Measurements from ENCODE around the gene ERO1A.

The ERO1A gene

GRCh38 chr14:52700701-52701172 lies 5.4 kb upstream of the ERO1A start:
- TF ChIP-seq, protein P1, sequence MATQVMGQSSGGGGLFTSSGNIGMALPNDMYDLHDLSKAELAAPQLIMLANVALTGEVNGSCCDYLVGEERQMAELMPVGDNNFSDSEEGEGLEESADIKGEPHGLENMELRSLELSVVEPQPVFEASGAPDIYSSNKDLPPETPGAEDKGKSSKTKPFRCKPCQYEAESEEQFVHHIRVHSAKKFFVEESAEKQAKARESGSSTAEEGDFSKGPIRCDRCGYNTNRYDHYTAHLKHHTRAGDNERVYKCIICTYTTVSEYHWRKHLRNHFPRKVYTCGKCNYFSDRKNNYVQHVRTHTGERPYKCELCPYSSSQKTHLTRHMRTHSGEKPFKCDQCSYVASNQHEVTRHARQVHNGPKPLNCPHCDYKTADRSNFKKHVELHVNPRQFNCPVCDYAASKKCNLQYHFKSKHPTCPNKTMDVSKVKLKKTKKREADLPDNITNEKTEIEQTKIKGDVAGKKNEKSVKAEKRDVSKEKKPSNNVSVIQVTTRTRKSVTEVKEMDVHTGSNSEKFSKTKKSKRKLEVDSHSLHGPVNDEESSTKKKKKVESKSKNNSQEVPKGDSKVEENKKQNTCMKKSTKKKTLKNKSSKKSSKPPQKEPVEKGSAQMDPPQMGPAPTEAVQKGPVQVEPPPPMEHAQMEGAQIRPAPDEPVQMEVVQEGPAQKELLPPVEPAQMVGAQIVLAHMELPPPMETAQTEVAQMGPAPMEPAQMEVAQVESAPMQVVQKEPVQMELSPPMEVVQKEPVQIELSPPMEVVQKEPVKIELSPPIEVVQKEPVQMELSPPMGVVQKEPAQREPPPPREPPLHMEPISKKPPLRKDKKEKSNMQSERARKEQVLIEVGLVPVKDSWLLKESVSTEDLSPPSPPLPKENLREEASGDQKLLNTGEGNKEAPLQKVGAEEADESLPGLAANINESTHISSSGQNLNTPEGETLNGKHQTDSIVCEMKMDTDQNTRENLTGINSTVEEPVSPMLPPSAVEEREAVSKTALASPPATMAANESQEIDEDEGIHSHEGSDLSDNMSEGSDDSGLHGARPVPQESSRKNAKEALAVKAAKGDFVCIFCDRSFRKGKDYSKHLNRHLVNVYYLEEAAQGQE (IDR thresholded peaks at IDR 0.05; ENCODE audit: low read depth): no peak
- TF ChIP-seq NFIC (IDR thresholded peaks at IDR 0.05) (no peak; the same call in 1 of the 2 replicates), EP300 (IDR thresholded peaks at IDR 0.05; ENCODE audit: borderline replicate concordance) (no peak), ZBTB7A (IDR thresholded peaks at IDR 0.05; ENCODE audit: low read depth) (no peak), CEBPB (IDR thresholded peaks at IDR 0.05) (no peak), TAF1 (IDR thresholded peaks at IDR 0.05; ENCODE audit: low read depth) (no peak), RAD21 (IDR thresholded peaks at IDR 0.05; ENCODE audit: low read depth) (no peak), TEAD4 (IDR thresholded peaks at IDR 0.05) (no peak), CREB1 (IDR thresholded peaks at IDR 0.05; ENCODE audit: low read depth) (no peak), USF1 (IDR thresholded peaks at IDR 0.05) (no peak), YY1 (IDR thresholded peaks at IDR 0.05; ENCODE audit: low read depth) (no peak), FOXM1 (IDR thresholded peaks at IDR 0.05; ENCODE audit: borderline replicate concordance, low read depth) (no peak), TCF12 (IDR thresholded peaks at IDR 0.05; ENCODE audit: low read depth) (no peak; the same call in 1 of the 2 replicates), EGR1 (IDR thresholded peaks at IDR 0.05) (no peak)
- TF ChIP-seq, protein P2, sequence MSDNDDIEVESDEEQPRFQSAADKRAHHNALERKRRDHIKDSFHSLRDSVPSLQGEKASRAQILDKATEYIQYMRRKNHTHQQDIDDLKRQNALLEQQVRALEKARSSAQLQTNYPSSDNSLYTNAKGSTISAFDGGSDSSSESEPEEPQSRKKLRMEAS (IDR thresholded peaks at IDR 0.05): no peak

DNA sequence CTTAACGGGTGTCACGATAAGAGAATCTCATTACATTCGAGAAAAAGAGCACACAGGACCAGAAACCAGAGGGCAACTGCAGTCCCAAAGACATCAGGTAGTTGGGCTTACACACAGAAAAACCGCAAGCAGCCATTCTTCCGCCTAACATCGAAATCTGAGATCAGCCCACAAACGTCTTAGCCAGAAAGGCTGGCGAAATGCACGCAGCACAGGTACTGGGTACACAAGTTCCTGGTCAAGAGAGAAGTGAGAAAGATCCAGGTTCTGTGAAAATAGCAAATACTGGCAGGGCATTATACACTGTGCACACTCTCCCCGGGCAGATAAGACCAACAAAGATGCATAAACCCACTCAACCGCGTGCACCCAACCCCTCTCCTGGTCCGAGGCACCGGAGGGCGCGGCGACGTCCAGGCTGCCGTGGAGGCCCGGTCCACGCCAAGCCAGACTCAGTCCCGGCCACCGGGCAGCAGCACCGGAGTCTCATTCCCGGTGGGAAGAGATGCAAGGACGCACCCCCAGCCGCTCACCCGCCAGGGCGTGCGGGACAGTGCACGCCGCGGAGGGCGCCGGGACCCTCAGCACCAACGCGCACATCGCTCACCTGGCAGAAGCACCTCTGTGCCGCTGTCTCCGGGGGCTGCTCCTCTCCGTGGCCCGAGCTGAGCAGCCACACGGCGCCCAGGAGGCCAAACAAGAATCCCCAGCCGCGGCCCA lies 437 bp downstream of the ERO1A start:
- TF ChIP-seq CREB1 (IDR thresholded peaks at IDR 0.05; ENCODE audit: low read depth) (no peak), NFIC (IDR thresholded peaks at IDR 0.05) (no peak), TEAD4 (IDR thresholded peaks at IDR 0.05) (no peak), EGR1 (IDR thresholded peaks at IDR 0.05) (no peak), USF1 (IDR thresholded peaks at IDR 0.05) (no peak), RAD21 (IDR thresholded peaks at IDR 0.05; ENCODE audit: low read depth) (no peak), CEBPB (IDR thresholded peaks at IDR 0.05) (no peak), TAF1 (IDR thresholded peaks at IDR 0.05; ENCODE audit: low read depth) (peak; percentile 21; the same call in 1 of the 2 replicates), FOXM1 (IDR thresholded peaks at IDR 0.05; ENCODE audit: borderline replicate concordance, low read depth) (no peak), YY1 (IDR thresholded peaks at IDR 0.05; ENCODE audit: low read depth) (0 out of 2 replicates have a peak, but pooled peaks have one; percentile 46), ZBTB7A (IDR thresholded peaks at IDR 0.05; ENCODE audit: low read depth) (peak; percentile 9; the same call in 1 of the 2 replicates), TCF12 (IDR thresholded peaks at IDR 0.05; ENCODE audit: low read depth) (no peak), EP300 (IDR thresholded peaks at IDR 0.05; ENCODE audit: borderline replicate concordance) (no peak)
- TF ChIP-seq, protein P2 (IDR thresholded peaks at IDR 0.05): peak; percentile 17; the same call in 1 of the 2 replicates
- TF ChIP-seq, protein P1 (IDR thresholded peaks at IDR 0.05; ENCODE audit: low read depth): no peak

- TF ChIP-seq ZBTB7A (IDR thresholded peaks at IDR 0.05; ENCODE audit: low read depth): no peak
Measured at GRCh38 chr14:52693532-52693931, 1.8 kb downstream of the ERO1A start.

- TF ChIP-seq, protein P2 (IDR thresholded peaks at IDR 0.05): no peak
- TF ChIP-seq TAF1 (IDR thresholded peaks at IDR 0.05; ENCODE audit: low read depth): no peak
- no peak for TF ChIP-seq RAD21 (IDR thresholded peaks at IDR 0.05; ENCODE audit: low read depth)
- TF ChIP-seq TEAD4 (IDR thresholded peaks at IDR 0.05): no peak
- TF ChIP-seq EGR1 (IDR thresholded peaks at IDR 0.05): no peak
- TF ChIP-seq CEBPB (IDR thresholded peaks at IDR 0.05): no peak
- no peak for TF ChIP-seq FOXM1 (IDR thresholded peaks at IDR 0.05; ENCODE audit: borderline replicate concordance, low read depth)
- no peak for TF ChIP-seq CREB1 (IDR thresholded peaks at IDR 0.05; ENCODE audit: low read depth)
- TF ChIP-seq, protein P1 (IDR thresholded peaks at IDR 0.05; ENCODE audit: low read depth): no peak
- TF ChIP-seq USF1 (IDR thresholded peaks at IDR 0.05): no peak
Measured at GRCh38 chr14:52693036-52693435, 2.3 kb downstream of the ERO1A start.

All from Ishikawa (cell line).